GM12878 (cell line): ENCODE data around the gene CA5A.
A peak's percentile ranks its signal among the peaks of the same experiment; 100 is the strongest.

Source experiments
- ASH2L ChIP-seq: fragments of 300-600, 200-600 bp; sonication (generic); IDR thresholded peaks from 2 replicates; pipeline ENCODE4 v1.6.1; 2017; ENCODE audit warnings: low read depth, mild to moderate bottlenecking, borderline replicate concordance
- BMI1 ChIP-seq: fragments of 450-650 bp; IDR thresholded peaks from 2 replicates; pipeline ENCODE4 v1.6.1; 2016; ENCODE audit warnings: mild to moderate bottlenecking, moderate library complexity, borderline replicate concordance
- CTCF ChIP-seq, 3 experiments: IDR thresholded peaks in 2 of 3; conservative IDR thresholded peaks in 1 of 3; 2 replicates each; pipeline ENCODE4 v1.5.1; 2011; ENCODE audit warnings: low read depth in 3 of 3, low read length in 3 of 3, mild to moderate bottlenecking in 3 of 3, control low read depth in 2 of 3, moderate library complexity in 2 of 3, inconsistent platforms in 1 of 3, mixed read lengths in 1 of 3; ENCODE audit not compliant: control insufficient read depth in 2 of 3, insufficient read depth in 1 of 3; ENCODE audit errors: extremely low read depth in 1 of 3
- EP300 ChIP-seq, 2 experiments: fragments of 150-350 bp in 1 of 2; IDR thresholded peaks; 2 replicates each; pipeline ENCODE4 v1.6.1; 2011 to 2012; ENCODE audit warnings: low read depth in 2 of 2, low read length in 2 of 2, borderline replicate concordance in 1 of 2, improper control_type of control experiment in 1 of 2, inconsistent platforms in 1 of 2; ENCODE audit not compliant: control insufficient read depth in 1 of 2
- KDM1A ChIP-seq: fragments of 200-600 bp; sonication (generic); IDR thresholded peaks from 2 replicates; pipeline ENCODE4 v1.6.1; 2016; ENCODE audit warnings: borderline replicate concordance
- NR2C2 ChIP-seq: IDR thresholded peaks from 2 replicates; pipeline ENCODE4 v1.6.1; 2011; ENCODE audit warnings: borderline replicate concordance, low read depth; ENCODE audit not compliant: control insufficient read depth, insufficient read length
- RFX5 ChIP-seq: IDR thresholded peaks from 2 replicates; pipeline ENCODE4 v1.6.1; 2011; ENCODE audit warnings: low read depth, low read length, improper control_type of control experiment

GRCh38 chr16:87850009-87851006, 86.0 kb downstream of the CA5A start:
- TF ChIP-seq CTCF (IDR thresholded peaks at IDR 0.05 in 2 of 3, conservative IDR thresholded peaks at IDR 0.05 in 1 of 3; ENCODE audit: control insufficient read depth in 2 of 3, extremely low read depth in 1 of 3, insufficient read depth in 1 of 3, low read depth in 3 of 3, low read length in 3 of 3) (peak; percentile 82 to 98 (median 92)), NR2C2 (no peak), EP300 (IDR thresholded peaks at IDR 0.05; ENCODE audit: borderline replicate concordance in 1 of 2, control insufficient read depth in 1 of 2, low read depth in 2 of 2, low read length in 2 of 2) (no peak), BMI1 (no peak), RFX5 (no peak), ASH2L (no peak), KDM1A (no peak)
